ENCODE results near the gene OSBPL2.
A peak's percentile ranks its signal among the peaks of the same experiment; 100 is the strongest.

The OSBPL2 gene

DNA sequence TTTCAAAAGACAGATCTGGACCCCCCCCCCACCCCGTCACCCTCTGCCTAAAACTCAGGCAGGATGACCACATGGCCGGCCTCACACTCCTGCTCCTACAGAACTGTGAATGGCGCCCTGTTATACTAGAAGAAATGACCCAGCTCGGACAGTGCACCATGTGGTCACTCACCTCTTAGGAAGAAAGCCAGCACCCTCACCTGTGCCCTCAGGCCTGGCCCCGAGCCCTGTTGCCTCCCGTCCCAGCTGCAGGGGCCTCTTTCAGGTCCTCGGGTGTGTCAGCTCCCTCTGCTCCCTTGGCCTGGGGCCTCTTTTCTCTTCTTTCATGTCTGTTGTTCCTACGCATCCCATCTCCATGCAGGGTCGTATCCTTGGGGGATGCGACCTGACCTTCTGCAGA is 23.7 kb downstream of the OSBPL2 start:
- no peak for DNase-seq

DNA sequence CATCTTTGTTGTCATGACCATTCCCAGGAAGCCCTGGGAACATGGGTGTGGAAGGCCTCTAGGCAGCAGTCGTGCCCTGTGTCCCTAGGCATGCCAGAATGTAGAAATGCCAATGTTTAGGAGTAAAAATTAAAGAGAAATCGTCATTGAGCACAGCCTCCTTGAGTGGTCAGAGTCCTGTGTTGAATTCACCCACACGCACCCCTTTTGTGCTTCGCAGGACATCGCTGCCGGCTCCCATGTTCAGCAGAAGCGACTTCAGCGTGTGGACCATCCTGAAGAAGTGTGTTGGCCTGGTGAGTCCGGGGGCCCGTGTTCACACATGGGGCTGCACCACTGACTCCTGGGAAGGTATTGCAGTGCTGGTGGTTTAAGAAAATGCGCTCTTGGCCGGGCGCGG is 25.1 kb downstream of the OSBPL2 start:
- DNase-seq = no peak

DNA sequence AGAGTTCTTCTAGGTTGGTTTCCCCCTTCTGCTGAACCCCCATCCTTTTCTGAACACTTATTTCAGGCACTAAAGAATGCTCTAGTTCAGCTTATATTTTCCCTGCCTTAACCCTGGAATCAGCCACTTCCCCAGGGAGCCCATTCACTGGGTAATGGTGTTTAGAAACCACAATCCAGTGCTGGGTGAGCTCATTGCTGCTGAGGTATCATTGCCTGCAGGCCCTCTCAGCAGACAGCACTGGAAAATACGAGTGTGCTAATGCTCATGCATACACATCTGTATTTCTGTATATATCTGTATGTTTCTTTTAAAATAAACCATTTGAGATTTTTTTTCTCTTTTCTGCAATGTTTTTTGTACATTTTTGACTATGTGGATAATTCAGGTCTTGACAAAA is 27.0 kb downstream of the OSBPL2 start:
- no peak for DNase-seq

DNA sequence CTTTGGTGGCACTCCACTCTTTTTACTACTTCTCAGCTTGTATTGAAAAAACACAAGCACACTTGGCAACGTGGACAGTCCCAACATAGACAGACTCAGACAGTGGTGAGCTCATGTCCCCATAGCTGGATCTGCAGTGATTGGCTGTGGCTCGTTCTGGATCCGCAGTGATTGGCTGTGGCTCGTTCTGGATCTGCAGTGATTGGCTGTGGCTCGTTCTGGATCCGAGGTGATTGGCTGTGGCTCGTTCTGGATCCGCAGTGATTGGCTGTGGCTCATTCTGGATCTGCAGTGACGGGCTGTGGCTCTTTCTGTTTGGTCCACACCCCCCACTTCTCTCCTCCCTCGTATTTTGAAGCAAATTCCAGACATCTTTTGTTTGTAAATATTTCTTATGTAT is 28.0 kb downstream of the OSBPL2 start:
- DNase-seq = peak in 1 of 2 donors; percentile 8

DNA sequence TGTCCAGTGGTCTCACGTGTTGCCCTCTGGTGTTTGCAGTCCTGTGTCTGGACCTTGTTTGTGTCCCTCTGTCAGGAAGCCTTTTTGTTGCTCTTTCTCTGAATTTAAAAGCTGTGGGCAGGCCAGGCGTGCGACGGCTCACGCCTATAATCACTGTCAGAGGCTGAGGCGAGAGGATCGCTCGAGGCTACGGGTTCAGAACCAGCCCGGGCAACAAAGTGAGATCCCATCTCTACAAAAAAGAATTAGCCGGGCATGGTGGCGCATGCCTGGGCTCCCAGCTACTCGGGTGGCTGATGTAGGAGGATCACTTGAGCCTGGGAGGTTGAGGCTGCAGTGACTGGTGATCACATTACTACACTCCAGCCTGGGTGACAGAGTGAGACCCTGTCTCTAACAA is 28.5 kb downstream of the OSBPL2 start:
- no peak for DNase-seq

DNA sequence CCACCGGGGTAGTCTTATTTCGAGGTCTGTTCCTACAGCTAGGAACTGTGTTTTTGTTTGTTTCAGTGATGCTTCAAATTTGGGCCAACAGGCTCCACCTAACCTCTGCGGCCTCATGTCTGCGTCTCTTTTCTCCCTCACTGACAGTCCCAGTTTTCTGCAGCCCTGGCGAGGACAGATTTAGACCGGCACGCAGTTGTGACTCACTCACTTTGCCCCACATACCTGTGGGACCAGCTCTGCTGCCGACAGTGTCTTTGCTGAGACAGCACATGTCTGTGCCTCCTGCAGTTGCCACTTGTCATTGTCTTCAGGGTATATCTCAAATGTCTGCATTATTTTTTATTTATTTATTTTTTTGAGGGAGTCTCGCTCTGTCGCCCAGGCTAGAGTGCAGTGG is 29.2 kb downstream of the OSBPL2 start:
- no peak for DNase-seq

DNA sequence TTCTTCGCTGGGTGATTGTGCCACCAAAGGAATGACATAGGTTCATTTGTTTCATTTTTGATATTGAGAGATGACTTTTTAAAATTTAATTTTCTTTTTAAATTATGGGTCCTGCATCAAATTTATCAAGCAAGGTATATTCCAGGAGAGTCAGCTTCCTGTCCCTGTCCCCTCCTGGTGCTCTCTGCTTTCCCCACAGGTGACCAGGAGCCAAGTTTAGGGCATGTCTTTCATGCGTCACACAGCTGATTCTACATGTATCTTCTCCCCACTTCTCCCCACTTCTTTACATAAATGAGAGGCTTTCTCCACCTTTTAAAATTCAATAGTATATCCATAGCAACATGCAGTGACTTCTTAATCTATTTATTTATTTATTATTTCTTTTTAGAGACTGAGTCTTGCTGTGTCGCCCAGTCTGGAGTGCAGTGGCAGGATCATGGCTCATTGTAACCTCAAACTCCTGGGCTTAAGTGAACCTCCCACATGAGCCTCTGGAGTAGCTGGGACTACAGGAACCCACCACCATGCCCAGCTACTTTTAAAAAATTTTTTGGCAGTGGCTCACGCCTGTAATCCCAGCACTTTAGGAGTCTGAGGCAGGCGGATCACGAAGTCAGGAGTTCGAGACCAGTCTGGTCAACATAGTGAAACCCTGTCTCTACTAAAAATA is 30.0 kb downstream of the OSBPL2 start:
- DNase-seq = no peak

DNA sequence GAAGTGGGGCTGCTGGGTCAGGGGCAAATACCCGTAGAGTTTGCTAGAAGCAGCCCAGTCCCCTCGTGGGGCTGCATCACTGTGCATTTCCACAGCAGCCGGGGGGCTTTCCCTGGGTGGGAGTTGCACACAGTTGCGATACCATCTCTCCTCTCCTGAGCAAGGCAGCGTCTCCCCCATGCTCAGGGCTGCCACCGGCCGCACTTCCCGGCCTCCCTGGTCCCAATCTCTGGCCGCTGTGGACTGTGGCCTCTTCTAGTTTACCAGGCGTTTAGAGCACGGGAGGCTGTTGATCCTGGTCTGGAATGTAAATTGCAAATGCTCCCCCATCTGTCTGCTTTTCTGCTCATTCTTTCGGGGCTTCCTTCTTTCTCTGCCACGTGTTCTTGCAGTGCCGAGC is 31.1 kb downstream of the OSBPL2 start:
- no peak for DNase-seq

DNA sequence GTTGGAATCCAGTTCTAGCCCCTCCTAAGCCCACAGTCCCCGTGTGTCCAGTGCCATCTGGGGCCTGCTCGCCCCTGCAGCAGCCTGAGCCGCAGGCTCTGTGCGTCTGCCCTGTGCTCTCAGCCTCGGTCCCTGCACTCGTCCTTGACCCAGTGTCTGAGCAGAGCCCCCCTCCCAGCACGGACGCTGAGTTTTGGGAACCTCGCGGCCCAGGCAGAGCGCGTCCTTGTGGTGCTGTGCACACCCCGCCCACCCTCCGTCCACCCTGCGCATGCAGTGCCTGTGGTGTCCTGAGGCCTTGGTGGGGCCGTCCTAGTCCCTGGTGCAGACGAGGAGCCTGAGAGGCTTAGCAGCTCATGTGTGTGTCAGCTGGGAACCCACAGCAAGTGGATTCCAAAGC is 31.6 kb downstream of the OSBPL2 start:
- DNase-seq = no peak

DNA sequence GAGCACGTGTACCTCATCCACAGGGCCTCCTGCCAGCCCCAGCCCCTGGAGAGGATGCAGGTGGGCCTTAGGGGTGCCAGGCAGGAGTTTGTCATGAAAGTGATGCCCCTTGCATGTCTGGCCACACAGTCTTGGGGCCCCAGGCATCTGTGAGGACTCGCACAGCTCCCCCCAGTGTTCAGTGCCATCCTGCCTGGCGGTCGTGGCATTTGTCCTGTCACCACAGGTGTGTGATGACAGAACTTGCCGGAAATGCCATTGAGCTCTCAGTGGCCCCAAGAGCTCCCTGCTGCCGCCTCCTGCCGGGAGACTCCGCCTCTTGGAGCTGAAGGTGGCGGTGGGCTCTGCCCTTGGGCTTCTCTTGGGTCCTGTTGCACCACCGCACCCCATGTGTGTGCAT is 33.9 kb downstream of the OSBPL2 start:
- no peak for DNase-seq

DNA sequence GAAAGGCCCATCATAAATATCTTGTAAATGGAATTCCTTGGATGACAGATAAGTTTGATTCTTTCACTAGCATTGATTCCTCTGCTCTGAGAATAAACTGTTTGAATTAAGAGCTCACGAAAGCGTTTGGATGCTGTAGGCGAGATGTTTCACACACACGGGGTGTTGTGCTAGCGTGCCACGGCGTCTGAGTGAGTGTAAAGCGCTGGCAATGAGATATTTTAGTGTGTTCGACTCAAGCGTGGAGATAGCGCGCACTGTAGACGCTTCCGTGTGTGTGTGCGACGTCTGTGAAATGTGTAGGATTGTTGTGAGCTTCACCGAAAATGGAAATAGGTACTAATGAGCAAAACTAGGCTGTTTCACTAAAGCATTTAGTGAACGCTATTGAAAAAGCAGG is 35.1 kb downstream of the OSBPL2 start:
- no peak for DNase-seq

DNA sequence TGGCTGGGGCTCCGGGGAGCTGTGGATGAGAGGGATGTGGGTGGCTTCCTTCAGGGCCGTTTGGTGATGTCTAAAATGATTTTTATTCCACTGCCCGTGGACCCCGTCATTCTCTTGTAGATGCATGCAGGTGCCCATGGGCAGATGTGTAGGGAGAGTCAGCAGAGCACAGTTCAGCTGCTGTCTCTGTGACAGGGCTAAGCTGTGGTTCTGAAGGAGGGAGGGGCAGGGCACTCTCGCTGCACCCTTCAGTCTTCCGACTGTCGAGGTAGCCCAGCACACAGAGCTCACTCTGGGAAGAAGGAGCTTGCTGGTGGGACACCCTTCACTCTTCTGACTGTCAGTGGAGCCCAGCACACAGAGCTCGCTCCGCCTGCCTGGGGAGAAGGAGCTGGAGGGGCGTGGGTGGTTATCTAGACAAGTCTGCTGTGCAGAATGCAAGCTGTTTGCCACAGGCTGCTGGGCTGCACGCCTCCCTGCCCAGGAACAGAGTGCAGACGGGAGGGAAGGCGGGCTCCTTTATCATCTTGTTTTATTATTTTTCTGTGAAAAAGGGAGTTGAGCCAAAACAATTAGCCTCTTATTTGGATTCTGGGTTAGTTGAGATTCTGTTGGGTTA is 36.1 kb downstream of the OSBPL2 start:
- DNase-seq = no peak

DNA sequence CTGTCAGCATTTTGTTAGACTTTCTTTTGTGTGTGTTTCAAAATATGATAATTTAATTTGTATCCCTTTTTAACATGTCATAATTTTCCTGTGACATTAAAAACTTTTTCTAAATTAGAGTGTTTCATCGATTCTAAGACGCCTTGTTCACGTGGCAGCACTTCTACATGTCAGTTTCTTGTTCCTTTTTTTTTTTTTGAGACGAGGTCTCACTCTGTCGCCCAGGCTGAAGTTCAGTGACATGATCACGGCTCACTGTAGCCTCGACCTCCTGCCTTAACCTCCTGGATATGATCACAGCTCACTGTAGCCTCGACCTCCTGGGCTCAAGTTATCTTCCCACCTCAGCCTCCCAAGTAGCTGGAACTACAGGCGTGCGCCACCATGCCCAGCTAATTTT is 36.9 kb downstream of the OSBPL2 start:
- DNase-seq = no peak

DNA sequence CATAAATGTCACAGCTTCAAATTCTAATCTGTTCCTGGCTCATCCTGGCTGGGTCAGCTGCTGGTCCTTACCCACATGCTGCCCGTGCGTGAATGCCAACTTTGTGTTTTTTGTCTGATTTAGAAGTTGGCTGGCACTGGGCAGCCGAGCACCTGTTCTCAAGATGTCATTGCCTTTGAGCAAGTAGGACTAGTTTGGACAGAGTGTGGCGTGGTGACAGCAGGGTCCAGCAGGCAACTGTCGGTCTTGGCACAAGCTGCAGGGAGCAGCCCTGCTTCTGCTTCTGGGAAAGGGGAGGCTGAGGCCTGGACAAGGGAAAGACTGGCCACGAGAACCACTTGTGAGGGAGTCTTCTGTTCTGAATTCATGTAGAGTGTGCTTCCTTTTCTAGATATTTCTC is 38.1 kb downstream of the OSBPL2 start:
- DNase-seq = no peak

DNA sequence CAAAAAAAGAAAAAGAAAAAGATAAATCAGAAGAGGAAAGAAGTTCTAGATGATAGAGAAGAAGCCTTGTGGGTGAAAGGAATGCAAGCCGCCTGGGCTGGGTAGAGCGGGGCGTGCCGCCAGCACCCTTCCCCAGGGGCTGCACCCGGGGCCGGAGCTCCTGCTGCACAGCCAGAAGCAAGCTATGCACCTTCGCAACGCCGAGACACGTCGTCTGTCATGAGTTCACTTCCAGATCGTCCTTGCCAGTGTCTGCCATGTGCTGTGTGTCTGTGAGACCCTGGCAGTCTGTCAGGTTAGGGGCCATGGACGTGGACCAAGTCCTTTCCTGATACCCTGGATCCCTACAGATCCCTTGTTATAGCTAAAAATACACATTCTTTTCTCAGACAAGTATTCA is 38.9 kb downstream of the OSBPL2 start:
- no peak for DNase-seq

DNA sequence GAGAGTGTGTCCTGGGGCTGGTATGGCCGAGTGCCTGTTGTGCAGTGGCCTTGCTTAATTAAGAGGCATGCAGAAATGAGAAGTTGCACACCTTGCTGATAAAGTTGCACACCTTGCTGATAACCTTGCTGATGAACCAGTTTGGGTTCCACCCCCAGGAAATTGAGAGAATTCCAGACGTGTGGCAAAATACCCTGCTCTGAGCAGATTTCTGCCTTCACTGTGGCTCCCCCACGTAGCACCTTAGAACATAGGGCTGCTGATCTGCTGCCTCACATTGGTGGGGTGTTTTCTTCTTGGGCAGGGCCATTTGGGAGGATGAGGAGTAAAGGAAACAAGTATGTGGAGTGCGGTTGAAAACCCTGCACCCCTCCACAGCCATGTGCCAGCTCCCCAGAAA is 42.0 kb downstream of the OSBPL2 start:
- DNase-seq = no peak

DNA sequence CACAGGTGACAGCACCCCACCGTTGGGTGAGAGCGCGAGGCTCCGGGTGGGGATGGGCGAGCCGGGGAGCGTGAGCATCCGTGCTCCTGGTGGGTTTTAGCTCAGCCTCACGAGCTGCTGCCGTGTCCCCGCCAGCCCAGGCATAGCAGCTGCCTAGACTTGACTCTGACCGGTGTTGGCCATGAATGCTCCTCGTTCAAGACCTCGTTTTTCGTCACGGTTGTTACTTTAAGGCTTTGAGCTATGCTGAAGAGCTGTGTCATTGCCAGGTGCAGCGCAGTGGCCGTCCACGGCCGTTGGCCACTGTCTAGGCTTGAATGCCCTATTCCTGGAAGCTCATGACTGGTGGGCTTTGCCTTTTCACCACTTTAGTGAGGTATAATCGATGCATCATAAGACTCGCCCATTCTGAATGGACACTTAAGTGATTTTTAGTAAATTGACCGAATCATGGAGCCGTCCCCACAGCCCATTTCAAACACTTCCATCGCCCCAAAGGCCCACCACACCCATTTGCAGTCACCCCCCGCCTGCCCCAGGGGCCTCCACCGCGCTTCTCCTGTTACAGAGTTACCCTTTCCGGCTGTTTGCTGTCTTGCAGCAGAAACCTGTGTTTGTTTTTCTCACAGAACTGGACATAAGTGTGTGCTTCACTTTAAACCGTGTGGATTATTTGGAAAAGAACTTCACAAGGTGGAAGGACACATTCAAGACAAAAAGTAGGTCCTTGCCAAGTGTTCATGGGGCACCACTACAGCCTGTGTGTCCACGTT is 43.0 kb downstream of the OSBPL2 start:
- DNase-seq = no peak

DNA sequence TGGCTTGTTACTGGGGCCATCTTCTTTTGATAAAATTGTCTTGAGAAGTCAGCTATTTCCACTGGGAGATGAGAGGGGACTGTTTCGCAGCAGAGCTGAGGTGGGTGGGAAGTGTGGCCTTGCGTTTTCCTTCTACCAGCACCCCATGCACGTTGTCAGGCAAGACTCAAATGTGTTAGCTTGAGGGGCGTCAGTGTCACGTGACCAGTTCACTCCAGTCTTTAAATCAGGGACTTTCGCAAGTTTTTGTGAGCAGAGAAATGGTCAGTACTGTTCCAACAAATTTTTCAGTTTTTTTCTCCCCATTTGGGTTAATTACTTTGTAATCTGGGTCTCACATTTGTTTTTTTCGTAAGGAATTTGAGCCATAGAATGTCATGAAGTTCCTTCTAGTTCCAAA is 43.8 kb downstream of the OSBPL2 start:
- no peak for DNase-seq

DNA sequence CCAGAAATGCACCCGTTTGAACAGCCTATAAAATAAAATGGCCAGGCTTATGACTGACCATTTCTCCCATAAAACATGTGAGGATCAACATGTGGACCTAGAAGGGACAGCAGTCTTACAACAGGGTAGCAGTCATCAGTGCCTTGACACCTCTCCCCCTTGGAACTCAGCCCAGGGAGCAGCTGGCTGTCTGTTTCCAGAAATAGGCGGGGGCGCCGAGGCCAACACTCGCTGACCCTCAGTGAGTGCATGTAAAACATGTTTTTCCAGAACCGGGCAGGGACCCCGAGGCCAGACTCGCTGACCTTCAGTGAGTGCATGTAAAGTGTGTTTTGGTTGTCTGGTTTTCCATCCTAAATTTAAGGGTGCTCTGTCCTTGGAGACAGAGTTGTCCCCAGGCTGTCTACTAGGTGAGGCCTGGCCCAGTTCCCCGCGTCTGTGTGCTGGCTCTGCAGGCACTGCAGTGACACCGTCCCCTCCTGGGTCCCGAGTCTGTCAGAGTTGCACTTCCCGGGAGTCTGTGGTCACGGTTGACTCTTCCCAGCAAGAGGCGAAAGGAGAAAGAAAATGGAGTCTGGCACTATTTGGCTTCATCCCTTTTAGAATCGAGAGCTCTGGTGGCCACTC is 44.7 kb downstream of the OSBPL2 start:
- DNase-seq = no peak

DNA sequence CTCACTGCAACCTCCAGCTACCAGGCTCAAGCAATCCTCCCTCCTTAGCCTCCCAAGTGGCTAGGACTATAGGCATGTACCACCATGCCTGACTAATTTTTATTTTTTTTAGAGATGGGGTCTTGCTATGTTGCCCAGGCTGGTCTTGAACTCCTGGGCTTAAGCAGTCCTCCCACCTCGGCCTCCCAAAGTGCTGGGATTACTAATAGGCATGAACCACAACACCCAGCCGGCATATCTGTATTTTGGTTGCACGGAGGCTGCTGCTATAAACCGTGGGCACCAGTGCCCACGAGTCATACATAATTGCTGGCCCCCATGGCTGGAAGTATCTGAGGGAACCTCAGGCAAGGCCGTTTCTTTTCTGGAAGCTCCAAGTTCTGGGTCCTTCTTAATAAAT is 46.1 kb downstream of the OSBPL2 start:
- no peak for DNase-seq

DNA sequence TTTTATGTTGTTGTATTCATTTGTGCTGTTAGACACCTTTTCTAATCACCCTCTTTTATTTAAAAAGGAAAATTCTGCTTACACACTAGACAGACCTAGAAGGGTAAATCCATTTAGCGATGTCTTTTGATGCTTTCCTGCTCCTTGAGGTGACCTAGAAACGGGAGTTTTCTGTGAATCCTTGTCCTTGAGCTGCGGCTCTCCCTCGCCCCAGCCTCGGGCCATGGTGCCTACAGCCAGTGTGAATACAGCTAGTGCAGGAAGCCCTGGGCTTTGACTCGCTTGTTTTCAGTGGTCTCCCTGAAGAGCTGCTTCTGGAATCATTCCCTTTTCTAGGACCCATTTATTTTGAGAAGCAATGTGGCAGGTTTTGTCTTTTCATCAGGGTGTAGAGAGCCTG is 46.8 kb downstream of the OSBPL2 start:
- no peak for DNase-seq

DNA sequence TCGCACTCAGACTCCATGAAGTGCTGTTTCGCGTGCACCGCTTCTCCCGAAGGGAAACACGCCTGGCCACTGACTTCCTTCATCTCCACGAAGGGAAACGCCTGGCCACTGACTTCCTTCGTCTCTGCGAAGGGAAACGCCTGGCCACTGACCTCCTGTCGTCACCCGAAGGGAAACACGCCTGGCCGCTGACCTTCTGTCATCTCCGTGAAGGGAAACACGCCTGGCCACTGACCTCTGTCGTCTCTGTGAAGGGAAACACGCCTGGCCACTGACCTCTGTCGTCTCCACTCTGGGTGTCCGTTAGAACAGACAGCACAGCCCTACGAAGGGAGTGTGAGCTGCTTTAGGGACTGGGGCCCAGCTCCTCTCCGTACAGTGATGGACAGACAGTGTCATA is 47.4 kb downstream of the OSBPL2 start:
- no peak for DNase-seq

DNA sequence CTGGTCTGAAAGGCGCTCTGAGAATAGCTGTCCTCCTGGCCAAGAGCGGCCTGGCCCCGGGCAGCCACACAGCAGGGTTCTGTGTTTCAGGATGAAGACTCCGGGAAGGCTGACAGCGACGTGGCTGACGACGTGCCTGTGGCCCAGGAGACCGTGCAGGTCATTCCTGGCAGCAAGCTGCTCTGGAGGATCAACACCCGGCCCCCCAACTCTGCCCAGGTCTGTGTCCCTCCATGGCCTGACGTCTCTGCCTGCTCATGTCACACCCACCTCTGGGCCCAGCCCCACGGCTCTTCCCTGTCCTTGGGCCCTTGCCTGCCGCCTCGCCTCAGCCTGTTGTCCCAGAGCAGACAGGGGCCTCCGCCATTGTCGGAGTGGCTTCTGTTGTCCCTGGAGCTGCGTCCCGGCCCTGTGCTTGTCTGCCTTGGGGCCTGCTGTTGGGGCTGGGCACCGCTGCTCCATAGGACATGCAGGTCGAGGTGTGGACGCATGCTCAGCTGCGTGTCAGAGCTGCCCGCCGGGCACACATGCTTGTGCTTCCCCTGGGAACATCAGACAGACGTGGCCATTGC is 48.3 kb downstream of the OSBPL2 start:
- DNase-seq = no peak

DNA sequence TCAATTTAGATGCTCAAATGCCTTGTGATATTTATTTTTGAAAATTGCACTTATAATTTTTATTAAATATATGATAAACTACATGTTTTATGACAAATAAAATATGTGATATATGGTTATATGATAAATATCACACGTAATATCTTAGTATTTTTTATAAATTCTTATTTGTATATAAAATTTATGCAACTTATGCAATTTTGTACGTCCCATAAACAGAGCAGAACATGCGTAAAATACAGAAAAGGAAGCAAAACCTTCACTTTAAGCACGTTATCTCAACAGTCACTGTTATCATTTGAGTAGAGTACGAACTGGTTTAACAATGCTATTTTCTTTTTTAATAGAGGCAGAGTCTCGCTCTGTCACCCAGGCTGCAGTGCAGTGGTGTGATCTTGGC is 48.8 kb downstream of the OSBPL2 start:
- DNase-seq = no peak
